HUES48 (cell line): ENCODE results near the gene OTUD3.
"Not testable (repeated sequence)": the region's sequence is repeated elsewhere in the genome, so short reads cannot be mapped to it uniquely, and the experiment has no call there.

Experiments
- H3K27ac ChIP-seq: one replicate; pipeline ENCODE4 v1.7.0; 2013; ENCODE audit warnings: low read depth, low read length, inconsistent platforms
- H3K27me3 ChIP-seq: 2 replicates; pipeline ENCODE4 v1.6.1; 2013; ENCODE audit warnings: mild to moderate bottlenecking, low read length; ENCODE audit not compliant: control insufficient read depth, insufficient read depth
- H3K36me3 ChIP-seq: 2 replicates; pipeline ENCODE4 v1.6.1; 2013; ENCODE audit warnings: low read length; ENCODE audit not compliant: control insufficient read depth, insufficient read depth
- H3K4me1 ChIP-seq: 2 replicates; pipeline ENCODE4 v1.6.1; 2013; ENCODE audit warnings: mild to moderate bottlenecking, low read length; ENCODE audit not compliant: control insufficient read depth, insufficient read depth
- H3K4me3 ChIP-seq: 2 replicates; pipeline ENCODE4 v1.5.1; 2013; ENCODE audit warnings: mild to moderate bottlenecking, low read depth, low read length
- H3K9ac ChIP-seq: 2 replicates; pipeline ENCODE4 v1.6.1; 2013; ENCODE audit warnings: mild to moderate bottlenecking, low read depth, low read length, moderate library complexity
- H3K9me3 ChIP-seq: 2 replicates; pipeline ENCODE4 v1.6.1; 2013; ENCODE audit warnings: low read length; ENCODE audit not compliant: control insufficient read depth, insufficient read depth

The OTUD3 gene

DNA sequence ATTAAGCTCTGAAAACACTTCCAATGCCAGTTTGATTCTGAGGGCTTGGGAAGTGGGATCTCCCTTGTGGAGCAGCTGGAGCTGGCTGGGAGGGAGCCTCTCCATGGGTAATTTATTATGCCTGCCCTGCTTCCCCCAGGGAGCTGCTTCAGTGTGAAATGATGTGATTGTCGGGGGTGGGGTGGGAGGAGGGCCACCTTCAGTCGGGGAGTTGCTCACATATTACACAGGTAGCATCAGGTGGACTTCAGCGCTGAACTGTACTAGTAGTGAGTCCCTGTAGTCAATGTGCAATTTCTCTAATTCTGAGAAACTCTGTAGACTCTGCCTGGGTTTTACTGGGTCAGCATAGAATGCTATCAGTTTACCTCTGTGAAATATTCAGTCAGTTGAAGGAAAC is 28.5 kb downstream of the OTUD3 start:
- H3K4me3 ChIP-seq = no peak overlapping the region
- H3K9me3 ChIP-seq = no peaks in the 10 kb centered on the region
- H3K4me1 ChIP-seq = no peaks in the 10 kb centered on the region
- H3K36me3 ChIP-seq = peaks cover 89% of the 10 kb centered on the region
- H3K27me3 ChIP-seq = no peaks in the 10 kb centered on the region
- no peak overlapping the region for H3K9ac ChIP-seq
- H3K27ac ChIP-seq = no peak overlapping the region

DNA sequence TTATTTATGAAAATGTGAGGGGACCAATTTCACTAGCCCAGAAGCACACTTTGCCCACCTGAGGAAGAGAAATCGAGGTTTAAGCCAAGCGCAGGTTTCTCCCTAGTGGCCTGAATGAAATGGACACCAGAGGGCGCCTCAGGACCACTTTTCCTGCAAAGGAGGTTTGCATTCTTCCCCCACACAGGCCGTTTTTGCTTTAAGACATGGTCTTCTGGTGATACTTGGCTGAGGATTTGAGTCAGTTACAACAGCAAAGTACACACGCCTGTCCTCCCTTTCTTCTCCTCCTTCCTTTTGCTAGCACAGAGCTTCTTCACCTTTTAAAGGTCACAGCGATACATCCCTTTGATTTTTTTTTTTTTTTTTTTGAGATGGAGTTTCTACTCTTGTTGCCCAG is 35.9 kb downstream of the OTUD3 start:
- H3K9me3 ChIP-seq = no peaks in the 10 kb centered on the region
- no peak overlapping the region for H3K4me3 ChIP-seq
- peaks cover 17% of the 10 kb centered on the region for H3K36me3 ChIP-seq
- no peaks in the 10 kb centered on the region for H3K4me1 ChIP-seq
- no peak overlapping the region for H3K9ac ChIP-seq
- H3K27ac ChIP-seq = no peak overlapping the region
- H3K27me3 ChIP-seq = no peaks in the 10 kb centered on the region

- H3K27me3 ChIP-seq = no peaks in the 10 kb centered on the region
- no peaks in the 10 kb centered on the region for H3K36me3 ChIP-seq
- no peak overlapping the region for H3K27ac ChIP-seq
- no peaks in the 10 kb centered on the region for H3K9me3 ChIP-seq
- H3K9ac ChIP-seq = no peak overlapping the region
- no peaks in the 10 kb centered on the region for H3K4me1 ChIP-seq
- H3K4me3 ChIP-seq = no peak overlapping the region
These were observed 38.0 kb downstream of the OTUD3 start for GRCh38 chr1:19920132-19920710.

DNA sequence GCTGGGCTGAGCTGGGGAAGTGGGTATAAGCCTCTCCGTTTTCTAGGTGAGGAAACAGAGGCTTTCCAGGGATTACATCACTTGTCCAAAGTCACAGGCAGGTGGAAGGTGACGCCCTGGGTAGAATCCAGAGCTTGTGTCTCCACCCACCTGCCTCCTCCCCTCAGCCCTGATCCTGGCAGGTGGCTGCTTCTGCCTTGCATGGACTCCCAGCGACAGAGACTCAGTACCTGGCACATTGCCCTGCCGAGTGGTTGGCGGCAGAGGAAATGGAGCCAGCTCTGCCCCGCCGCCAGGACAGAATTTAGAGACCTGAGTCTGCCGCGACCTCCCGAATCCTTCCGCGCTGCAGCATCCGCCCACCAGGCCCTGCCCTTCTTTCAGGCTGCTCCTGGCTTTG is 39.1 kb downstream of the OTUD3 start:
- H3K27me3 ChIP-seq = no peaks in the 10 kb centered on the region
- H3K4me3 ChIP-seq = no peak overlapping the region
- H3K9ac ChIP-seq = no peak overlapping the region
- H3K9me3 ChIP-seq = no peaks in the 10 kb centered on the region
- H3K36me3 ChIP-seq = no peaks in the 10 kb centered on the region
- no peaks in the 10 kb centered on the region for H3K4me1 ChIP-seq
- no peak overlapping the region for H3K27ac ChIP-seq

DNA sequence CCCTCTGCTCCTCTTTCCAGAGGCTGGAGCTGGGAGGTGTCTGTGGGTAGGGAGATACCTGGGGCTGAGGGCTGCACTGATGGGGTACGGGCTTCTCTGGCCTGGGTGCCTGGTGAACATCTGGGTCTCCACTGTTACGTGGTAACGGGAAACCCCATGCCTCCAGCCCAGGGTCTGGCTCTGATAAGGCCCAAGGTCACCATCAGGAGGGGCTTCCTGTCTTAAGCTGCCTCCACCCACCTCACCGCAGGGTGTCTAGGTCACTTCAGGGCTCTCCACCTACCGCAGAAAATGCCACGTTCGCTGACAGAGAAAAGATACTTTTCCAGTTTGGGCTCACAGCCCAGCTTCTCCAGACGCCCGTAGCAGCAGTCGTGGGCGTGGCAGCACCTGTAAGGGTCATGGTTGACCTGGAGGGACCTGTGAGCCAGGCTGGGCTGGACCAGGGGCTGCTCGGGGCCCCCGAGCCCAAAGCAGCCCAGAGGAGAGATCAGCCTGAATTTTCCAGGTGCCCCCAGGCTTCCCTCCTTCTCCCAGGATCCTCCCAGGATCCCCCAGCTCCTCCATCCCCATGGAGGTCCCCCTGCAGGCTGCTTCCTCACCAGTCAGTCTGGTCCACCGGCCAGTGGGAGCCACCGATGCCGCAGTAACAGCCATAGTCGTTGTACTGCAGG is 40.0 kb downstream of the OTUD3 start:
- H3K27me3 ChIP-seq = no peaks in the 10 kb centered on the region
- no peaks in the 10 kb centered on the region for H3K4me1 ChIP-seq
- H3K4me3 ChIP-seq = no peak overlapping the region
- no peak overlapping the region for H3K9ac ChIP-seq
- H3K27ac ChIP-seq = no peak overlapping the region
- H3K36me3 ChIP-seq = no peaks in the 10 kb centered on the region
- no peaks in the 10 kb centered on the region for H3K9me3 ChIP-seq

GRCh38 chr1:19923137-19923952 is 41.1 kb downstream of the OTUD3 start, which contains the start of gene PLA2G2E:
TSS of gene PLA2G2E (minus strand) at chr1:19923617. CDS start at chr1:19923559, 58 bp downstream.
- H3K9me3 ChIP-seq = no peaks in the 10 kb centered on the region
- H3K27ac ChIP-seq = no peak within 1 kb of the TSS
- no peak within 1 kb of the TSS for H3K4me3 ChIP-seq
- no peaks in the 10 kb centered on the region for H3K27me3 ChIP-seq
- no peaks in the 10 kb centered on the region for H3K36me3 ChIP-seq
- no peak within 1 kb of the TSS for H3K9ac ChIP-seq
- H3K4me1 ChIP-seq = no peaks in the 10 kb centered on the region

DNA sequence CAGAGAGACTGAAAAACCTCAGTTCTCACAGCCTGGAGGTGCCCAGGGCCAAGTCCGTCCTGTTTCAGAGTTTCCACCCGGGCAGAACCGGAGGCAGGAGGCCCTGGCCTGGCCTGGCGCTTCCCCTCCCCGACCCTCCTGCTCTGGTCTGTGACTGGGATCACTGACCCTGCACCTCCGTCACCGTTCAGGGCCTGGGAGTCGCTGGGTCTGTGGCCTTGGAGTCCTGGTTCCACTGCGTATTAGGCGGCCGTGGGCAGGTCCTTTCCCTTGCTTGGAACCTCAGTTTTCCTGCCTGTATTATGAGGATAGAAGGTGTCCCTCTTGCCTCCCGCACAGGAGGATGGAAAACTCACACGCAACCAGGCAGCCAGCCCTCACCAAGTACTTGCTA is 41.8 kb downstream of the OTUD3 start:
- no peak overlapping the region for H3K4me3 ChIP-seq
- no peak overlapping the region for H3K9ac ChIP-seq
- H3K4me1 ChIP-seq = no peaks in the 10 kb centered on the region
- H3K27ac ChIP-seq = no peak overlapping the region
- H3K36me3 ChIP-seq = no peaks in the 10 kb centered on the region
- no peaks in the 10 kb centered on the region for H3K27me3 ChIP-seq
- H3K9me3 ChIP-seq = no peaks in the 10 kb centered on the region

DNA sequence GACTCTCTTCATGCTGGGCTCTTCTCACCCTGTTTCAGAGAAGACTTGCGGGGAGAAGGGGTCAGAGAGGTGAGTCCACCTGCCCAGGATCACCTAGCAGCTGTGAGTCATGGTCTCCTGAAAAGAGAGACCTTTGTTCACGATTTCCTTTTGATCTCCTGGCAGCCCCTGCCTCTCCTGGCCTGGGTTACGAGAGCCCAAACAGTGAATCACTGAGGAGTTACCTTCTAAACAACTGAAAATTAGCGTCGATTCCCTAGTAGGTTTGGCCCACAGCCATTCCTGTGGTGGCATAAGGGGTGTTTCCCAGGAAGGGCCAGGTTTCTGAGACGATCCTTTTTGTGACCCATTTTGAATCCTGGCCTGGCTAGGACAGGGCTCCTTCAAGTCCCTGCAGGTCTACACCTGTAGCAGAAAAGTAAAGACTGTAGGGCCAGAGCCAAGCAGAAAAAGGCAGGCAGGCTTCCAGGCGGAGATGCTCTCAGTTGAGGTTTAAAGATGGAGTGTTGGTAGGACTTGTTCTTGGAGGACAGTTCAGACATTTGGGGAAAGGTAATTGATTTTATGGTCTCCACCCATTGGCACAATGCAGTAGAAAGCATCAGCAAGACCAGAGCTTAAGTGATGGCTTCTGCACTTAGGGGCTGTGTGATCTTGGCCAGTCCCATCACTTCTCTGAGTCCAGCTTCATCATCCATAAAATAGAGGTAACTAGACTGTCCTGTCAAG is 43.3 kb downstream of the OTUD3 start:
- no peaks in the 10 kb centered on the region for H3K36me3 ChIP-seq
- H3K9ac ChIP-seq = no peak overlapping the region
- no peaks in the 10 kb centered on the region for H3K4me1 ChIP-seq
- no peak overlapping the region for H3K27ac ChIP-seq
- H3K4me3 ChIP-seq = no peak overlapping the region
- H3K27me3 ChIP-seq = no peaks in the 10 kb centered on the region
- H3K9me3 ChIP-seq = 0 out of 2 replicates have a peak, but pooled peaks cover 6% of the 10 kb centered on the region

GRCh38 chr1:19926296-19927129 is 44.3 kb downstream of the OTUD3 start:
- Histone ChIP-seq H3K4me3 (no peak overlapping the region), H3K9me3 (peaks cover 16% of the 10 kb centered on the region), H3K9ac (no peak overlapping the region), H3K27ac (no peak overlapping the region), H3K4me1 (no peaks in the 10 kb centered on the region), H3K27me3 (no peaks in the 10 kb centered on the region), H3K36me3 (no peaks in the 10 kb centered on the region)

- not testable (repeated sequence) for H3K4me3 ChIP-seq, H3K9ac ChIP-seq, H3K36me3 ChIP-seq, H3K27ac ChIP-seq, H3K4me1 ChIP-seq, H3K27me3 ChIP-seq
- peaks cover 21% of the 10 kb centered on the region for H3K9me3 ChIP-seq
These were observed 44.9 kb downstream of the OTUD3 start for GRCh38 chr1:19927130-19927421.
